Measurements from ENCODE around the gene OGFOD2.

The OGFOD2 gene

DNA sequence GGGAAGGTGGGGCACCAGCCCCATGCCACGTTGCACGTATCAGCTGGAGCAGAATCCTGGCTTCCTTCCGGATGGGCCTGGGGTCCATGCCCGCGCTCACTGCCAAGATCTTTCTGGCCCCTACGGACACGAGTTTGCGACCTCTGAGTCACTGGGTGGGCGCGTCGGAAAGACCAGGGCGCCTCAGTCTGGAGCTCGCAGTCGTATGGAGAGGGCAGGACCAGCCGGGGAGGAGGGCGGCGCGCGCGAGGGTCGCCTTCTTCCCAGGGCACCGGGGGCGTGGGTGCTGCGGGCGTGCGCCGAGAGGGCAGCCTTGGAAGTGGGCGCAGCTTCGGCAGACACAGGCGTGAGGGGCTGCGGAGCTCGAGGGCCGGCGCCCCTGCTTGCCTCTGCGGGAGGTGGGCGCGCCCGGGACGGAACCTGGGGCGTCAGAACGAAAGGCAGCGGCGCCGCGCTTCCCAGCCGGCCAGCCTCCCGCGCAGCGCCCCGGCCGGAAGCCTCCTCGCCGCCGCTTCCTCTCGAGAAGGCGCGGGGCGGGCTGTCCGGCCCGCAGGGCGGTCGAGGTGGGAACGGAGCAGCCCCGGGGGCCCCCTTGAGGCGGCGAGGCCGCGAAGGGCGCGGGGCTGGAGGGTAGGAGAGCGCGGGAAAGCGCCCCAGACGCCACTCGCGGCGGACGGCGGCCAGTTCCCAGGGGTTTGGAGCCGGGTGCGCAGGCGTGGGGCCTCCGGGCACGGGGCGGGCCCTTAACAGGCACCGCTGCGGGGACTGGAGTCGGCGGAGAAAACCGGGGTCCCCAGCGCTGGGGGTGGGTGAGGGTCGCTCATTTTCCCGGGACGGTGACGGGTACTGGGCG is 5.4 kb downstream of the OGFOD2 start, which contains the start of gene ARL6IP4:
TSS of gene ARL6IP4 (plus strand) at position 499 of the 853 bp plus-strand sequence. CDS start 459 bp downstream, outside the sequence.
- Histone ChIP-seq H3K9ac (ENCODE audit: low read depth, low read length) (peak within 1 kb of the TSS; percentile 90), H3K4me1 (ENCODE audit: control insufficient read depth, insufficient read depth, low read length) (peaks cover 3% of the 10 kb centered on the region), H3K36me3 (ENCODE audit: control insufficient read depth, insufficient read depth, low read length) (peaks cover 17% of the 10 kb centered on the region), H3K9me3 (ENCODE audit: control insufficient read depth, insufficient read depth, low read length) (no peaks in the 10 kb centered on the region), H3K27me3 (ENCODE audit: control insufficient read depth, insufficient read depth, low read length) (no peaks in the 10 kb centered on the region), H3K4me3 (ENCODE audit: low read depth, low read length) (peak within 1 kb of the TSS; percentile 83)

DNA sequence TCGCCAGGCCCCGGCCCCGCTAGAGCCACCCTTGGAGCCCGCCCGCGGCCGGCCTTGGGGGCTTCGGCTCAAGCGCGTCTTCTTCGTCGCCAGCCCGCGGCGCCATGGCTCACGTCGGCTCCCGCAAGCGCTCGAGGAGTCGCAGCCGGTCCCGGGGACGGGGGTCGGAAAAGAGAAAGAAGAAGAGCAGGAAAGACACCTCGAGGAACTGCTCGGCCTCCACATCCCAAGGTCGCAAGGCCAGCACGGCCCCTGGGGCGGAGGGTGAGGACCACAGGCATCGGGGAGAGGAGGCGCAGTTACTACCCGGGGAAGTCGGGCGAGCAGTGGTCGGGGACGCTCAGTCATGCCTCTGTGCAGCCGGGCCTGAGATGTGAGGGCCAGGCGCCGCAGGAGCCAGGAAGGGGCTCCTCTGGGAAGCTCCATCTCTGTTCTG is 6.0 kb downstream of the OGFOD2 start:
- peak overlapping the region; percentile 90 for H3K9ac ChIP-seq (ENCODE audit: low read depth, low read length)
- H3K9me3 ChIP-seq (ENCODE audit: control insufficient read depth, insufficient read depth, low read length): no peaks in the 10 kb centered on the region
- no peaks in the 10 kb centered on the region for H3K4me1 ChIP-seq (ENCODE audit: control insufficient read depth, insufficient read depth, low read length)
- no peaks in the 10 kb centered on the region for H3K27me3 ChIP-seq (ENCODE audit: control insufficient read depth, insufficient read depth, low read length)
- peaks cover 20% of the 10 kb centered on the region for H3K36me3 ChIP-seq (ENCODE audit: control insufficient read depth, insufficient read depth, low read length)
- peak overlapping the region; percentile 83 for H3K4me3 ChIP-seq (ENCODE audit: low read depth, low read length)

DNA sequence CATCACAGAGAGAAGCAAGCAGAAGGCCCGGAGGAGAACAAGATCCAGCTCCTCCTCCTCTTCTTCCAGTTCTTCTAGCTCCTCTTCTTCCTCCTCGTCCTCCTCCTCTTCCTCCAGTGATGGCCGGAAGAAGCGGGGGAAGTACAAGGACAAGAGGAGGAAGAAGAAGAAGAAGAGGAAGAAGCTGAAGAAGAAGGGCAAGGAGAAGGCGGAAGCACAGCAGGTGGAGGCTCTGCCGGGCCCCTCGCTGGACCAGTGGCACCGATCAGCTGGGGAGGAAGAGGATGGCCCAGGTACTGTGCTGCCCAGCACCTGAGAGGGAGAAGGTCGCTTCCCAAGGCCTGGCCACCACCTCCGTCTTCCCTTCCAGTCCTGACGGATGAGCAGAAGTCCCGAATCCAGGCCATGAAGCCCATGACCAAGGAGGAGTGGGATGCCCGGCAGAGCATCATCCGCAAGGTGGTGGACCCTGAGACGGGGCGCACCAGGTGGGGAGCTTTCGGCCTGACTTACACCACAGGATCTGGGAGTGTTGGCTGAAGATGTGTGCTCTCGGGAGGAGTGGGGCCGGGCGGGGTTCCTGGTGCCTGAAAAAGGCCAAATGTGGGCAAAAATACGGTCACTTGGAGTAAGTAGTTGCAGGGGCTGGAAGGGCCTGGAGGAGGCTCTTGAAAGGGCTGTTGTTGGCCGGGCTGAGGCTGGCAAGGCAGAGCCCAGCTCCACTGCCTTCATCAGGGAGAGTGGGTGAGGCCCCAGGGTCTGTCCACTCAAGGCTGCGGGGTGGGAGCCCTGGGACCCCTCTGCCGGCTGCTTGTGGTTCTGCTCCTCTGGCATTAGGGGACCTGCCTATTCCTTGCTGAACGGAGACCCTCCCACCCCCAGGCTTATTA is 6.8 kb downstream of the OGFOD2 start:
- Histone ChIP-seq H3K9me3 (ENCODE audit: control insufficient read depth, insufficient read depth, low read length) (no peaks in the 10 kb centered on the region), H3K27me3 (ENCODE audit: control insufficient read depth, insufficient read depth, low read length) (no peaks in the 10 kb centered on the region), H3K4me3 (ENCODE audit: low read depth, low read length) (peak overlapping the region; percentile 83), H3K4me1 (ENCODE audit: control insufficient read depth, insufficient read depth, low read length) (no peaks in the 10 kb centered on the region), H3K9ac (ENCODE audit: low read depth, low read length) (peak overlapping the region; percentile 90), H3K36me3 (ENCODE audit: control insufficient read depth, insufficient read depth, low read length) (peaks cover 23% of the 10 kb centered on the region)

DNA sequence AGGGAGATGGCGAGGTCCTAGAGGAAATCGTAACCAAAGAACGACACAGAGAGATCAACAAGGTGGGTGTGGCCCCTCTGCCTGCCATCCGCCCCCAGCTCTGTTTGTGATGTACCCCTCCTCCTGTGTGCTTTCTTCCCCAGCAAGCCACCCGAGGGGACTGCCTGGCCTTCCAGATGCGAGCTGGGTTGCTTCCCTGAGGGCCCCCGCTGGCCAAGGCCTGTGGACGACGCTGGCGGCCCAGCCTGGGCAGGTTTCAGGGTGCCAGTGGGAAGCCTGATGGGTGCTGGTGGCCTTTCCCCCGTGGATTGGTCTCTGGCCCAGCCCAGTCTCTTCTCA is 7.4 kb downstream of the OGFOD2 start:
- H3K9me3 ChIP-seq (ENCODE audit: control insufficient read depth, insufficient read depth, low read length): no peaks in the 10 kb centered on the region
- H3K9ac ChIP-seq (ENCODE audit: low read depth, low read length): no peak overlapping the region
- no peak overlapping the region for H3K4me3 ChIP-seq (ENCODE audit: low read depth, low read length)
- H3K27me3 ChIP-seq (ENCODE audit: control insufficient read depth, insufficient read depth, low read length): no peaks in the 10 kb centered on the region
- H3K36me3 ChIP-seq (ENCODE audit: control insufficient read depth, insufficient read depth, low read length): peaks cover 20% of the 10 kb centered on the region
- no peaks in the 10 kb centered on the region for H3K4me1 ChIP-seq (ENCODE audit: control insufficient read depth, insufficient read depth, low read length)

DNA sequence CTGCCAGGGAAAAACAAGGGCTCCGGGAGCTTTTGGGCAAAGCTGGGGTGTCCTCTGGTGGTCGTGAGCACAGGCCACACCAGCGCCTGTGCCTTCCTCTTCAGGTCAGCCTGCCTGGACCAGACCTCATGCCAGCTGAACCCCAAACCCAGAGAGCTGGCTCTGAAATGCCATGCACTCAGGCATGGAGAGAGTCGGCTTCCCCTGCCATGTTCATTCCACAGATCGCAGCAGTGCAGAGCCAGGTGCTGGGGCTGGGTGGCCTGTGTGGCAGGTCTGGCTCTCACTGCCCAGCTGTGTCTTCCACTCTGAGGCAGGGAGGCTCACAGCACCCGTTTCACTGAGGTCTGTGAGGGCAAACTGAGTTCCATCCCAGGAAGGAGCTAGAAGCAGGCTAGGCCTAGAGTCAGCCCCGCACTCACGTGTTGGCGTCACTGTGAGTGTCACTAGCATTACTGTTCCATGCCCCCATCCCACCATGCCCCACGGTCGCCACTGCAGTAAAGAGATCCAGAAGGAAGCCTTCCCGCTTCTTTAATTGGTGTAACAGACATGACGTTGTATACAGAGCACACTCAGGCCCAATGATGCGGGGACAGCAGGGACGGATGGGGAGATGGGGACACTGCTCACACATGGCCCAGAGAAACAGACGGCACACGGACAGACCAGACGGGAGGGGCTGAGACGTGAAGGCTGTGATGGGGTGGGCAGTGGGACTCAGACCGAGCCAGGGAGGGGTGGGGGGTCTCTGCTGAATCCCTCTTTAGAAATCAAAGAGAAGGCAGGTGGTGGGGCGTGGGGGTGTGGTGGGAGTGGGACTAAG is 8.1 kb downstream of the OGFOD2 start:
- no peaks in the 10 kb centered on the region for H3K4me1 ChIP-seq (ENCODE audit: control insufficient read depth, insufficient read depth, low read length)
- no peak overlapping the region for H3K4me3 ChIP-seq (ENCODE audit: low read depth, low read length)
- peaks cover 26% of the 10 kb centered on the region for H3K36me3 ChIP-seq (ENCODE audit: control insufficient read depth, insufficient read depth, low read length)
- no peaks in the 10 kb centered on the region for H3K27me3 ChIP-seq (ENCODE audit: control insufficient read depth, insufficient read depth, low read length)
- no peaks in the 10 kb centered on the region for H3K9me3 ChIP-seq (ENCODE audit: control insufficient read depth, insufficient read depth, low read length)
- no peak overlapping the region for H3K9ac ChIP-seq (ENCODE audit: low read depth, low read length)

DNA sequence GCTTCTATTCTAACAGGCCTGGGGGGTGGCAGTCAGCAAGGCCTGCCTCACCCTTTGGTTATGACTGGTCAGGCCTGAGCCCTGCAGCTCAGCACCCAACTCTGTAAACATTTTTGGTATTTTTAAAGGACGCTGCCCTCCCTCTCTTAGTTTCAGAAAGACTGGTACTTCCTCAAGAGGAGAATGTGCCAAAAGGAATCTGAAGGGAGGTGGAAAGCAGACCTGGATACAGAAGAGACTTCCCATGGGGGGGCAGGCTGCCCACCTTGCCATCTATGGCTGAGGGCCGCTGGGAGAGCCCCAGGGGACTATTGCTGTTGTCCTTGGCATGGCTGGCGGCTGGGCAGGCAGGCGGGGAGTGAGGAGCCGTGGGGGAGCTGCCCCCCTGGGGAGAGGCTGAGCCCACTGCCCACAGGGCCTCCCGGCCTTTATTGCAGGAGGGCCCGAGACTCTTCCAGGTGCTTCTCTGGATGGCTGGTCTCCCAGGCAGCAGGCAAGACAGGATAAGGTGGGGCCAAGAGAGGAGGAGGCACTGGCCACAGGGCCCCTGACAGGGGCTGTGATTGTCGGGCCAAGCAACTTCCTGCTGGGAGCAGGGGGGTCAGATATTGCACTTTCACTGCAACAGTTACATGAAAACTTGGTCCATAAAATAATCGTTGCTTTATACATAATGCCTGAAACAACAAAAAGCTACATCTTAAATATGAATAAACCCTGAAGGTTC is 8.9 kb downstream of the OGFOD2 start:
- H3K4me3 ChIP-seq (ENCODE audit: low read depth, low read length): no peak overlapping the region
- no peaks in the 10 kb centered on the region for H3K9me3 ChIP-seq (ENCODE audit: control insufficient read depth, insufficient read depth, low read length)
- H3K36me3 ChIP-seq (ENCODE audit: control insufficient read depth, insufficient read depth, low read length): peaks cover 26% of the 10 kb centered on the region
- no peak overlapping the region for H3K9ac ChIP-seq (ENCODE audit: low read depth, low read length)
- no peaks in the 10 kb centered on the region for H3K27me3 ChIP-seq (ENCODE audit: control insufficient read depth, insufficient read depth, low read length)
- no peaks in the 10 kb centered on the region for H3K4me1 ChIP-seq (ENCODE audit: control insufficient read depth, insufficient read depth, low read length)

DNA sequence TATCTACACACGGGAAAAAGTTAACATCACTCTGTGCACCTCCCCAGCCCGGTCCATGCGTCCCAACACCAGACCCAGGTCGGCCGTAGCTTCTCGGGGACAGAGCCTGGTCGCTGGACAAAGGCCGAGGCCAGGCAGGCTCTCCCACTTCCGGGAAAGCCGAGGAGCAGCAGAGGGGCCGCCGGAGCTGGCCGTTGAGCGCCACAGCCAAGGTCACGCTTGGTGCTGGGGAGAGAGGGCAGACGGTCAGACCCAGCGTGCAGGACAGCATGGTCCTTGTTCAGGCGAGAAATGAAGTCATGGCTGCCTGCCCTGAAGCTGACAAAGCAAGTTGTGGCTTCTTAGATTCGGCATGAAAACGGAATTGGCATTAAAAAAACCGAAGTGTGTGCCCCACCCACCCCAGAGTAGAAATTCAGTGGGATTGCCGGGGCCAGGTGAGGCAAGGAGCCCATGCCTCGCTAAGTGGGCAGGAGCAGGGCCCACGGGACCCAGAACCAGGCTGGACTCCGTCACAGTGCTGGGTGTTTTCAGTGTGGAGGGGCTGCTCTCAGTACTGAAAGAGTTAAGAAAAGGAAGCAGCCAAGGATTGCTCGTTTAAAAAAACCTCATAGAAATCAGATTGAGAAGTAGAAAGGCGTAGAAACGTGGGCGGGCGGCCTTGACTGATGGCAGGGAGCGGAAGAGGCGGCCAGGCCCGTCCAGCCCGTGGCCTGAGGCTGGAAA is 9.7 kb downstream of the OGFOD2 start:
- peaks cover 26% of the 10 kb centered on the region for H3K36me3 ChIP-seq (ENCODE audit: control insufficient read depth, insufficient read depth, low read length)
- no peaks in the 10 kb centered on the region for H3K27me3 ChIP-seq (ENCODE audit: control insufficient read depth, insufficient read depth, low read length)
- H3K4me3 ChIP-seq (ENCODE audit: low read depth, low read length): no peak overlapping the region
- H3K9ac ChIP-seq (ENCODE audit: low read depth, low read length): no peak overlapping the region
- no peaks in the 10 kb centered on the region for H3K4me1 ChIP-seq (ENCODE audit: control insufficient read depth, insufficient read depth, low read length)
- H3K9me3 ChIP-seq (ENCODE audit: control insufficient read depth, insufficient read depth, low read length): no peaks in the 10 kb centered on the region

DNA sequence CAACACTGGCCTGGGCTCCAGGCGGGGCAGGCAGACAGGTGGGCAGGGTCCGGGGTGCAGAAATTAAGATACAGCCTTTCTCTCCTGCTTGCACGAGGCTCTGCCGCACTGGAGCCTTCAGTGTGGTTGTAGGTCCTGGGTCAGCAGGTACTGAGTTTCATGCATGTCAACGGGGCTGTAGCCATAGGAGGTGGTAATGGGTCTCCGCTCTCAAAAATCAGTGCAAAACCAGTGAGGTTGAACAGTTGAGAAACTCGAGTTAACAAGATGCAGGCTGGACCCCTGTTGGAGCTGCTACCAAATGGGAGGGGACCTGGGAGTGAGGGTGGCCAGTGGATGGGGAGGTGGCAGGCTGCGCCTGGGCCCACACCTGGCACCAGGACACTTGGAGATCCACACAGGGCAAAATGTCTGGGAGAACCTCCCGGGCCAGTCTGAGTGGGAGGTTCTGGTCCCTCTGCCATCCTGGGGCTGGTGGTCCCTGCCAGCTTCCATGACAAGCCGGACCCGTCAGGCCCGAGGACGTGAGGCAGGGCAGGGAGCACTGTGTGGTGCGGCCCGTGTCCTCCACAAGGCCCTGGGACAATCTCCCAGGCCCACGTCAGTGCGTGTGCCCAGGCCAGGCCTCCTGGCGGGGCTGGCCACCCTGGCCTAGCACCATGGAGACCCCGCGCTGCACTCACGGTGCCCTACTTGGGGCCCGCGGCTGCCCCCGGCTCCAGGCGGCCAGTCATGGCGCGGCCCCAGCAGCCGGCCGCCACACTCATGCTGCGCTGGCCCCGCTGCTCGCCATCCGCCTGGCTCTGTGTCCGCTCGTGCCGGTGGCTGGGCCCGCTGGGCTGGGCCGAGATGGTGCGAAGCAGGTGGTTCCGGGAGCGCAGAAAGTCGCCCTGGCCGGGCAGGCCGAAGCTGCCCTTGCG is 10.6 kb downstream of the OGFOD2 start:
- Histone ChIP-seq H3K4me1 (ENCODE audit: control insufficient read depth, insufficient read depth, low read length) (no peaks in the 10 kb centered on the region), H3K4me3 (ENCODE audit: low read depth, low read length) (no peak overlapping the region), H3K9ac (ENCODE audit: low read depth, low read length) (no peak overlapping the region), H3K9me3 (ENCODE audit: control insufficient read depth, insufficient read depth, low read length) (no peaks in the 10 kb centered on the region), H3K36me3 (ENCODE audit: control insufficient read depth, insufficient read depth, low read length) (peaks cover 26% of the 10 kb centered on the region), H3K27me3 (ENCODE audit: control insufficient read depth, insufficient read depth, low read length) (no peaks in the 10 kb centered on the region)

DNA sequence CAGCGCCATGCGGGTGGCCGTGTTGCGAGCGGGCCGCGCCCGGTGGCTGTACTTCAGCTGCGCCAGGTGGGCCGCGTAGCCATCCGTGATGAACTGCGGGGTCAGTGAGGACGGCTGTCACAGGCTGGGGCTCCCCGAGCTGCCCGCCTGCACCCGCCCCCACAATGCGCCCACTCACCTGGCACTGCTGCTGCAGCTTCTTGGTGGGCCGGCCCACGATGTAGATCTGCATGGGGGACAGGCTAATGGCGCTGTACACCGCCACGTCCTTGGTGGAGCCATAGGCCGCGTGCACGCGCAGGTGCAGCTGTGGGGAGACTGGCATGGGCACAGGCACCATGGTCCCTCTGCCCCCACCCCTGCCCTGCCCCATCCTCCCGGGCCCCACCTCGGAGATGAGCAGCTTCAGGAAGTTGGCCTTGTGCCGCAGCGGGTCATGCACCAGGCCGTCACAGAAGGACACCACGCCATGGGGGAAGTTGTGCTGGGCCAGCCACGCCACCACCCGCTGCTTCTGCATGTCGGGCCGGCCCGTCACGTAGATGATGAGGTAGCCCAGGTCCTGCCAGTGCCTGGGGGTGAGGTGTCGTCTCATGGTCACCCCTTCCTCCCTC is 11.3 kb downstream of the OGFOD2 start:
- H3K4me3 ChIP-seq (ENCODE audit: low read depth, low read length): no peak overlapping the region
- H3K27me3 ChIP-seq (ENCODE audit: control insufficient read depth, insufficient read depth, low read length): no peaks in the 10 kb centered on the region
- H3K9me3 ChIP-seq (ENCODE audit: control insufficient read depth, insufficient read depth, low read length): no peaks in the 10 kb centered on the region
- no peaks in the 10 kb centered on the region for H3K4me1 ChIP-seq (ENCODE audit: control insufficient read depth, insufficient read depth, low read length)
- H3K36me3 ChIP-seq (ENCODE audit: control insufficient read depth, insufficient read depth, low read length): peaks cover 26% of the 10 kb centered on the region
- no peak overlapping the region for H3K9ac ChIP-seq (ENCODE audit: low read depth, low read length)

Measured in iPS-15b (cell line).